SK-N-SH treated with all-trans-retinoic acid at 6 μM for 48 hours (cell line): ENCODE data around the gene SCART1.
"Not testable (repeated sequence)": the region's sequence is repeated elsewhere in the genome, so short reads cannot be mapped to it uniquely, and the experiment has no call there.

ENCODE experiments used
- ARNTL ChIP-seq: fragments of 450-650 bp; formaldehyde crosslinking; IDR thresholded peaks from 2 replicates; pipeline ENCODE4 v1.5.0; 2020; ENCODE audit warnings: low read depth, mild to moderate bottlenecking, moderate library complexity, borderline replicate concordance
- BACH2 ChIP-seq: fragments of 250-450 bp; sonication (Bioruptor Pico); IDR thresholded peaks from 2 replicates; pipeline ENCODE4 v1.9.0; 2021; ENCODE audit warnings: mild to moderate bottlenecking, borderline replicate concordance
- GLIS3 ChIP-seq: fragments of 250-450 bp; sonication (Bioruptor Pico); IDR thresholded peaks from 2 replicates; pipeline ENCODE4 v1.5.0; 2020; ENCODE audit warnings: mild to moderate bottlenecking, moderate library complexity
- PATZ1 ChIP-seq: fragments of 250-450 bp; sonication (Bioruptor Pico); IDR thresholded peaks from 2 replicates; pipeline ENCODE4 v1.8.0; 2020; ENCODE audit warnings: mild to moderate bottlenecking, moderate library complexity, borderline replicate concordance
- RARB ChIP-seq: fragments of 250-450 bp; sonication (Bioruptor Pico); IDR thresholded peaks from 2 replicates; pipeline ENCODE4 v1.8.0; 2021; ENCODE audit warnings: mild to moderate bottlenecking, moderate library complexity
- TSHZ2 ChIP-seq: fragments of 250-450 bp; sonication (Bioruptor Pico); IDR thresholded peaks from 2 replicates; pipeline ENCODE4 v1.5.0; 2020; ENCODE audit warnings: mild to moderate bottlenecking, moderate library complexity
- ZFP30 ChIP-seq: fragments of 450-650 bp; formaldehyde crosslinking; IDR thresholded peaks from 2 replicates; pipeline ENCODE4 v1.5.0; 2022; ENCODE audit warnings: mild to moderate bottlenecking, moderate library complexity
- ZNF565 ChIP-seq: fragments of 450-650 bp; formaldehyde crosslinking; conservative IDR thresholded peaks from 2 replicates; pipeline ENCODE4 v1.5.0; 2020; ENCODE audit warnings: low read depth, mild to moderate bottlenecking, moderate library complexity
- ZNF70 ChIP-seq: fragments of 450-650 bp; formaldehyde crosslinking; IDR thresholded peaks from 2 replicates; pipeline ENCODE4 v1.5.0; 2020; ENCODE audit warnings: mild to moderate bottlenecking, moderate library complexity

GRCh38 chr10:133493562-133493961 is 39.8 kb downstream of the SCART1 start:
- not testable (repeated sequence) for TF ChIP-seq ZFP30 (CRISPR knock-in tag); RARB (CRISPR knock-in tag); PATZ1; ZNF70 (CRISPR knock-in tag); ZNF565 (CRISPR knock-in tag); GLIS3 (CRISPR knock-in tag); TSHZ2 (CRISPR knock-in tag); ARNTL (CRISPR knock-in tag); BACH2
